ENCODE measurements around the gene DPM3.
A peak's percentile ranks its signal among the peaks of the same experiment; 100 is the strongest.

DPM3 gene

GRCh38 chr1:155140630-155140953, 261 bp upstream of the DPM3 start:
- no peak for TF ChIP-seq CTCF (IDR thresholded peaks at IDR 0.05; ENCODE audit: low read depth, low read length, missing control alignments)
- H3K4me3 ChIP-seq (replicated peaks; ENCODE audit: low read depth, low read length): peak overlapping the region; percentile 78
- no peak for DNase-seq (ENCODE audit: extremely low read depth, low read depth)

DNA sequence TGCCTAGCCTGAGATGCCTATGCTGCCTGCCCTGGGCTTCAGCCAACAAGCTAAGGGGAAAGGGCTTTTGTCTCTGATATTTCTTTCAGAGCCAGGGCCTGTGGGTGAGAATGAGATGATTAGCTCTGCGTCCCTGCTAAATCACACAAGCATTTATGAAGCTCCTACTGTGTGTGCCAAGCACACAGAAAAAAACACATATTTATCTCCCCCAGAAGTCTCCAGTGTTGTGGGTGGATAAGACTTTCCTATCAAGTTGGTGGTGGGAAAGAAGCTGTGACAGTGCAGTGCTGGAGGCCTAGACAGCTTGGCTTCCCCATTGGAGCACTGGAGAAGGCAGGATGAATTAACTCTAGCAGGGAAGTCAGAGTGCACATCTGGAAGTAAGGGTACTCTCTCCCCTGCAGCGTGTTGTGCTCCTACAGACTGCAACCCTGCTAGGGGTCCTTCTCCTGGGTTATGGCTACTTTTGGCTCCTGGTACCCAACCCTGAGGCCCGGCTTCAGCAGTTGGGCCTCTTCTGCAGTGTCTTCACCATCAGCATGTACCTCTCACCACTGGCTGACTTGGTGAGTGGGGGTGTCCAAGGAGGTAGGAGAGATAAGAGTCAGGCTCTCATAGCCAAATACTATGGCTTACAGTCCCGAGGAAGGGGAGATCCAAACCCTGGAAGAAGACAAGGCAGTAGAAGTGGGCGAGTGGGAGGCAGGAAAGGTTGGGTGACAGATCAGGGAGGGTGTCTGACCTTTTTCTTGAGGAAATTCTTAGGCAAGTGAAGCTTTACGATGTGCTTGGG, 3.0 kb downstream of the DPM3 start:
- peak overlapping the region; percentile 66 for H3K4me3 ChIP-seq (replicated peaks; ENCODE audit: low read depth, low read length)

GRCh38 chr1:155136748-155137147, 3.6 kb downstream of the DPM3 start:
- TF ChIP-seq CTCF (IDR thresholded peaks at IDR 0.05; ENCODE audit: low read depth, low read length, missing control alignments): no peak
- DNase-seq (ENCODE audit: extremely low read depth, low read depth): no peak
- peak overlapping the region; percentile 66 for H3K4me3 ChIP-seq (replicated peaks; ENCODE audit: low read depth, low read length)

More for the DNA sequence above, 3.0 kb downstream of the DPM3 start:
- DNase-seq (ENCODE audit: extremely low read depth, low read depth): no peak
- no peak for TF ChIP-seq CTCF (IDR thresholded peaks at IDR 0.05; ENCODE audit: low read depth, low read length, missing control alignments)

DNA sequence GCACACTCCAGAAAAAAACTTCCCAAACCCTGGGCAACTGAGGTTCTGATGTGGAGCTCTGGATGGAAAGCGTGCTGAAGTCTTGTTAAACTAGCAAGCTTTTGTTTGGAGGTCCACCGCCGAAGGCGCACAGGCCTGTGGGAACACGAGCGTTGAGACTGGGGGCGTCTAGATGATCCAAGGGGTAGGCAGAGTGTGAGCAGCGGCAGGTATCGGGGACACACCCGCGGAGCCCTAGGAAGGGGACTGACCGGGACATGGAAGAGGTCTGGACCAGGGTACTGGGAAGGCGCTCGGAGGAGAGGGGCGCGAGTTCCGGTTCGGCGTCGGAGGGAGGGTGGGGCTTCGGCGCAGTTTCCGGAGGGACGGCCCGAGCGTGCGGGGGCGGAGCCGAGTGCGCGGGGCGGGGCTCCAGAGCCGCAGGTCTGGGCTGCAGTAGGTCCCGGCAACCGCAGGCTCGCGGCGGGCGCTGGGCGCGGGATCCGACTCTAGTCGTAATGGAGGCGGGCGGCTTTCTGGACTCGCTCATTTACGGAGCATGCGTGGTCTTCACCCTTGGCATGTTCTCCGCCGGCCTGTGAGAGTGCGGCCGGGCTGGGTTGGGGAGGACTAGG, 4.8 kb downstream of the DPM3 start, which contains the start of gene SLC50A1:
SLC50A1 (plus strand) TSS at position 438 of the 614 bp plus-strand sequence; CDS start at position 498, 60 bp downstream.
- no peak for TF ChIP-seq CTCF (IDR thresholded peaks at IDR 0.05; ENCODE audit: low read depth, low read length, missing control alignments)
- peak within 1 kb of the TSS; percentile 66 for H3K4me3 ChIP-seq (replicated peaks; ENCODE audit: low read depth, low read length)
- peak; percentile 65 for DNase-seq (ENCODE audit: extremely low read depth, low read depth)

GRCh38 chr1:155134880-155135414, 5.4 kb downstream of the DPM3 start:
- no peak for TF ChIP-seq CTCF (IDR thresholded peaks at IDR 0.05; ENCODE audit: low read depth, low read length, missing control alignments)
- peak; percentile 79 for DNase-seq (ENCODE audit: extremely low read depth, low read depth)
- peak overlapping the region; percentile 66 for H3K4me3 ChIP-seq (replicated peaks; ENCODE audit: low read depth, low read length)

DNA sequence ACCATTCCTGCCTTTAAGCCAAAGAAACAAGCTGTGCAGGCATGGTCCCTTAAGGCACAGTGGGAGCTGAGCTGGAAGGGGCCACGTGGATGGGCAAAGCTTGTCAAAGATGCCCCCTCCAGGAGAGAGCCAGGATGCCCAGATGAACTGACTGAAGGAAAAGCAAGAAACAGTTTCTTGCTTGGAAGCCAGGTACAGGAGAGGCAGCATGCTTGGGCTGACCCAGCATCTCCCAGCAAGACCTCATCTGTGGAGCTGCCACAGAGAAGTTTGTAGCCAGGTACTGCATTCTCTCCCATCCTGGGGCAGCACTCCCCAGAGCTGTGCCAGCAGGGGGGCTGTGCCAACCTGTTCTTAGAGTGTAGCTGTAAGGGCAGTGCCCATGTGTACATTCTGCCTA, 6.0 kb downstream of the DPM3 start:
- H3K4me3 ChIP-seq (replicated peaks; ENCODE audit: low read depth, low read length): peak overlapping the region; percentile 66; the same call in 1 of the 2 replicates

More for the DNA sequence above, 6.0 kb downstream of the DPM3 start:
- DNase-seq (ENCODE audit: extremely low read depth, low read depth): no peak
- TF ChIP-seq CTCF (IDR thresholded peaks at IDR 0.05; ENCODE audit: low read depth, low read length, missing control alignments): no peak

Measured in HFF-Myc (cell line).